VCaP (cell line): ENCODE measurements around the gene ZBTB39.

Source experiments
- H3K27ac ChIP-seq: fragments of 450-650 bp; 2 replicates; pipeline ENCODE4 v1.5.1; 2017
- CTCF ChIP-seq: fragments of 450-650 bp; conservative IDR thresholded peaks from 2 replicates; pipeline ENCODE4 v1.5.1; 2017; ENCODE audit warnings: mild to moderate bottlenecking, moderate library complexity

Gene ZBTB39

GRCh38 chr12:56958422-56958821 is 47.9 kb downstream of the ZBTB39 start:
- no peak for TF ChIP-seq CTCF
- H3K27ac ChIP-seq = peak overlapping the region; percentile 71

GRCh38 chr12:56957229-56958052 is 48.9 kb downstream of the ZBTB39 start, which contains the start of gene RDH16:
RDH16 (minus strand) TSS chr12:56957608; CDS start chr12:56957462, 146 bp downstream.
- H3K27ac ChIP-seq = peak within 1 kb of the TSS; percentile 71

GRCh38 chr12:56955631-56956256 is 50.6 kb downstream of the ZBTB39 start:
- no peak for TF ChIP-seq CTCF
- H3K27ac ChIP-seq = no peak overlapping the region

More at GRCh38 chr12:56957229-56958052, 48.9 kb downstream of the ZBTB39 start, which contains the start of gene RDH16:
- no peak for TF ChIP-seq CTCF

- TF ChIP-seq CTCF = no peak
- H3K27ac ChIP-seq = no peak overlapping the region
Observed at GRCh38 chr12:56954958-56955355, 51.4 kb downstream of the ZBTB39 start.

- no peak overlapping the region for H3K27ac ChIP-seq
Observed at GRCh38 chr12:56954057-56954957, 52.0 kb downstream of the ZBTB39 start.

GRCh38 chr12:56953314-56953713 is 53.0 kb downstream of the ZBTB39 start:
- no peak for TF ChIP-seq CTCF
- H3K27ac ChIP-seq = no peak overlapping the region

More at GRCh38 chr12:56954057-56954957, 52.0 kb downstream of the ZBTB39 start:
- TF ChIP-seq CTCF = no peak
